Measurements from ENCODE around the gene ACOX1.

- TF ChIP-seq CTCF (IDR thresholded peaks at IDR 0.05; ENCODE audit: low read depth, low read length, missing input control), result no peak
- TF ChIP-seq GABPA (IDR thresholded peaks at IDR 0.05 in 1 of 2, conservative IDR thresholded peaks at IDR 0.05 in 1 of 2), result no peak
- no peak for TF ChIP-seq JUND (IDR thresholded peaks at IDR 0.05)
- TF ChIP-seq REST (IDR thresholded peaks at IDR 0.05), result no peak
- TF ChIP-seq ATF3 (IDR thresholded peaks at IDR 0.05), result no peak
- TF ChIP-seq NR2F2 (IDR thresholded peaks at IDR 0.05), result no peak
- no peak for TF ChIP-seq EGR1 (IDR thresholded peaks at IDR 0.05; ENCODE audit: low read depth in 2 of 2)
- TF ChIP-seq SP1 (IDR thresholded peaks at IDR 0.05), result no peak
- TF ChIP-seq RAD21 (IDR thresholded peaks at IDR 0.05), result no peak
- no peak for TF ChIP-seq MAX (IDR thresholded peaks at IDR 0.05)
- no peak for TF ChIP-seq YY1 (IDR thresholded peaks at IDR 0.05)
- TF ChIP-seq TAF1 (conservative IDR thresholded peaks at IDR 0.05), result no peak
- no peak for TF ChIP-seq FOXA2 (IDR thresholded peaks at IDR 0.05)
- TF ChIP-seq FOXA1 (IDR thresholded peaks at IDR 0.05), result no peak
Observed at GRCh38 chr17:76007131-76007849, 28.3 kb upstream of the ACOX1 start.
